ENCODE measurements around the gene LDLRAD4.

LDLRAD4 gene

GRCh38 chr18:13612196-13612997, 393.8 kb downstream of the LDLRAD4 start:
- peak; percentile 75 for DNase-seq

DNA sequence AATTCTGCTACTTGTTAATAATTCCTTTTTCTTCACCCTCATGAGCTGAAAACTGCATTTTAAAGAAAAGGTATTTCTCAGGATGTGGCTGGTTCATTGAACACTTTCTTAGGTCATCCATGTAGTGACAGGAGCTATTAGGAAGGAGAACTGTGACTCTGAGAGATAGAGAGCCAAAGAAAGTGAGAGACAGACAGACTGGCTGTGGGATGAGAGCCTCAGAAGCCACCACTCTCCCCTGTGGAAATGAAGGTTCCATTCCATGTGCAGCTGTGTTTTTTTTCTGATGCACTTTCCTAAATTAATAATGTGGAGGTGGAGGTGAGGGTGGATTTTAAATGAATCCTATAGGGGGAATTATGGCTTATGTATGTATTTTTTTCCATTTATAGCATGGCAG, 394.5 kb downstream of the LDLRAD4 start:
- no peak for DNase-seq

- no peak for DNase-seq
Observed at GRCh38 chr18:13613591-13614501, 395.3 kb downstream of the LDLRAD4 start.

DNA sequence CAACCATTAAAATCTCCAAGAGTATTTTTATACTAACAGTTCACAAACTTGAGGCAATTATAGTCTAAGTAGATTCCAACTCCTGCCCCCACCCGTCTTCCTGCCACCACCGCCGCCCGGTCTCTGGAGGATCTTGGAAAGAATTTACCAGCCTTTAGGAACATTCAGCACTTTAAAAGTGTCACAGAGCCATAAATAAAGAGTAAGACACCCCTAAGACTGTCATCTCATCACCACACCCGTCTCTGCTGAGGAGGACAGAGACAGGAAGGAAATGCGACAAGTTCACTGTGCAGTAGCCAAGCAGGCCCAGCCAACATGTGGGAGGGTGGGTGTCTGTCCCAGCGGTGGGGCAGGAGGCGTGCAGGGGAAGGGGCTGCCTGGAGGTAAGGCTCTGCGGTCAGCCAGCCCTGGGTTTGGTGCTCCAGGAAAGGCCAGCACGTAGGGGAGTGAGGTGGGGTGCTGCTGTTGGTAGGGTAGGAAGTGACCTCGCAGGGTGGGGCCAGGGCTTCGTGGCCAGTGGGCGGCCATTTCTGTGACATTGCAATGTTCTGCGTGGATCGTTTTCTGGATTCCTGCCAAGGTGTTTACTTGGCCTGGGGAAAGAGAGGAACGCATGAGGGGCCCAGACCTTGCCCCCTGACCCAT, 396.2 kb downstream of the LDLRAD4 start:
- peak; percentile 37 for DNase-seq

DNA sequence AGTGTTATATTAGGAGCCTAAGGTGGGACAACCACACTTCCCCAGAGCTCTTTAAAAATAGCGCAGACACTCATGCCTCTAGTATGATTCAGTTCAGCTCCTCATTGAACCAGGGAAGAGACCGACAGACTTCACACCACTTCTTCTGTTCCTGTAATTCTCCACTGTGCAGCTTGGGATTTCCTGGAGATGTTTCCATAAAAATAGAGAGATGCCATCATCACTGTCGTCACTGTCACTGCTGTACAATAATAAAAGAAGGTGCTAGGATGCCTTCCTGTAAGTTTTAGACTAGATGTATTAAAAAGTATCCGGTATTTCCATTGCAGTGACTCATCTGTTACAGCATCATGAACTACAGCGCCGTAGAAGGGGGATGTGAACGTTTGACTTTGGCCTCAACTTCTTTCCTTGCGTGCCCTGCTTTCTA, 396.9 kb downstream of the LDLRAD4 start:
- no peak for DNase-seq

DNA sequence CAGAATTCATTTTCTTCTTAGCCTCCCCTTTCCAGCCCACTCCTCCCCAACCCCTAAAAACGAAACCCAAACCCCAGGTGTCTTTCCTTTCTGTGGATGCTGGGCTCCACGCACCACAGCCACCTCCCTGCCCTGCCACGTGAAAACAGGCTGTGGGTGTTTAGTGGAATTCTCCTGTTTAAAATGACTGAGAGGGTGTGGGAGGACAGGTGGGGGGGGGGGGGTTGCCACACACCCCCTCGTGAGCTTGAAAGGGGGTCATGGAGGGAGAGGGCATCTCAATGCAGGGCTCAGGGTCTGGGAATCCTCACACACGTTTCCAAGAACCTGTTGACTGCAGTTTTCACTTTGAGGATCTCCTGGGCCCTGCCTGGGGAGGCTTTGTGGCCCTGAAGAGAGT, 397.5 kb downstream of the LDLRAD4 start:
- no peak for DNase-seq

DNA sequence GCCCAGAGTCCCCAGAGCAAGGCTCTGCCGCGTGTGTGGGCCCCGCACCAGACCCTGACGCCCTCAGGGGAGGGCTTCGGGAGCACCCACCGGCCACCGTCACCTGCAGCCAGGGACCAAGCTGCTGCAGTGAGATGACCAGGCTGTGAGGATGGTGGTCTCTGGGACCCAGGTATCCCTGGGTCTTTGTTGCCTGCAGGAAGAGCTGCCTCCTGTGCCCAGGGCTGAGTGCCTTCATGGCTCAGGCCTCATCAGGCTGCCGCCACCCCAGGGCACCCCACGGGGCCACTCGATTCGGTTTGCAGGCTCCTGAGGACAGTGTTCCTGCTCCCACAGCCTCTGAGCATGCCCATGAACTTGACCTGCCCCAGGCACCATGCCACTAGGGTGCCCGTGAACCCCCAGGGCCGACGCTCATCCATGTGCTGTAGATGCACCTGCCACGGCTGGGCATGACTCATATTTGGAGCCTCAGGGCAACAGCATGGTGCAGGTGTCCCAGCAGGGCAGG, 398.0 kb downstream of the LDLRAD4 start:
- no peak for DNase-seq

- no peak for DNase-seq
Observed at GRCh38 chr18:13617826-13618515, 399.4 kb downstream of the LDLRAD4 start.

DNA sequence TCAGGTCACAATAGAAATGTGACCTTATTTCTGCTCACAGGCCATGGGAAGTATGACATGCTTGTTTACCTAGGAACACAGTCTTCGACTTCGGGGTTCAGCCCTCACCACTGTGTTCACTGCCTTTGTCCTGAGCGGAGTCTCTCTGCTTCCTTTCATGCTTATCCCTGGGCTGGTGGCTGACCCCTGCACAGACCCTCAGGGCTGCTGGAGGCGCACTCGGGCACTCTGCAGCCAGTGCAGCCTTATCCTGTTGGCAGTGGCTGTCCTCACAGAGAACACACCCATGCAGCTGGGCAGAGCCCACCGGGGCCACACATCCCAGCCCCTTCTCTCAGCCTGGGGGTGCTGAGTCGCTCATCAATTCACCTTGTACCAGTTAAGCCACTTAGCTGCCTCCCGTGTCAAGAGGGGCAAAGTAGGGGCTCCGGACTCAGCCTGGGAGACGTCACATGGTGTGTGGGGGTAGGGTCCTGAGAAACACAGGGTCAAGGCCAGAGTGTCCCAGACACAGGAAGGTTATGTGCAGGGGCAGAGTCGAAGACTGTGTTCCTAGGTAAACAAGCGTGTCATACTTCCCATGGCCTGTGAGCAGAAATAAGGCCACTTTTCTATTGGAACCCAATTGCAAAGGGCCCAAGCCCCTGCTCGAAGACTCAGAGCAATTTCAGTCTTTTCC, 400.3 kb downstream of the LDLRAD4 start:
- no peak for DNase-seq

GRCh38 chr18:13619505-13620205, 401.1 kb downstream of the LDLRAD4 start:
- no peak for DNase-seq

DNA sequence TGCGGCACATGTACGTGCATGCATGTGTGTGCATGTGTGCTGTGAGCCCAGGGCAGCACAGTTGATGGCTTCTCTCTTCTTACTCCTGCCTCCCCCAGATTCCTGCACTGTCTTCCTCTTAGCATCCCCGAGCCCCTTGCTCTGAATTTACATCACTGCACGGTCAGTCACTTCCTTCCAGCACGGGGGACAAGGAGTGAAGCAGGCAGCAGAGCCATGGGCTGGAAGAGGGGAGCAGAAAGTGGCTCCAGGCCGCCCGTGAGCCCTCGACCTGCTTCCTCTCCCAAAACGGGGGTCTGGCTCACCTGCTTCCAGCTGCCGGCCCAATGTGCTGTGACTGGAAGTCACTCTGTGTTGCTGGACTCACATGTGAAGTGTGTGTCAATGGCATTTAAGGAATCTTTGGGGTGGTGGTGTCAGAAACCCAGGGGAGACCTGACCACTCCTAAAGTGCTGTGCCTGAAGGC, 401.7 kb downstream of the LDLRAD4 start:
- DNase-seq: no peak

DNA sequence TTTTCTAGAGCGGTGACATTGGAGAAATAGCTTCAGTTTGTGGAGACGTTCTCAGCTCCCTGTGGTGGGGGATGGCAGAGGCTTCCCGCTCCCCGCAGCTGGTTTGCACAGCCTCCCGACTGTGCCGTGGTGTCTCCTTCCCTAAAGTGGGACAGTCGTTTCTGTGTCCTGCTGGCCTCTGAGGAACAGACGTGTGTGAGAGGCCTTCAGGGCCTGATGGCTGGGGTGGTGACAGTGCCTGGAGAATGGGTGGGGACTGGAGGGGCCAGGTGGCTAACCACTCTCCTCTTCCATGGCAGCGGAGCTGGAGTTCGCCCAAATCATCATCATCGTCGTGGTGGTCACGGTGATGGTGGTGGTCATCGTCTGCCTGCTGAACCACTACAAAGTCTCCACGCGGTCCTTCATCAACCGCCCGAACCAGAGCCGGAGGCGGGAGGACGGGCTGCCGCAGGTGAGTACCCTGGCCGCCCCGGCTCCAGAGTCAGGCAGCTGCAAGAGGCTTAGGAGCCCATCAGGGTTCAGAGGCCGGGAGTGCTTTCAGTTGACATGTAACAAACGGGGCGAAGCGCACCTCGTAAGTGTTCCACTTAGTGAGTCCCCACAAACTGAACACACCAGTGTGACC, 402.4 kb downstream of the LDLRAD4 start:
- no peak for DNase-seq

GRCh38 chr18:13621446-13621849, 402.9 kb downstream of the LDLRAD4 start:
- no peak for DNase-seq

- no peak for DNase-seq
Observed at GRCh38 chr18:13621886-13622619, 403.5 kb downstream of the LDLRAD4 start.

- DNase-seq: no peak
Observed at GRCh38 chr18:13622751-13623150, 404.2 kb downstream of the LDLRAD4 start.

DNA sequence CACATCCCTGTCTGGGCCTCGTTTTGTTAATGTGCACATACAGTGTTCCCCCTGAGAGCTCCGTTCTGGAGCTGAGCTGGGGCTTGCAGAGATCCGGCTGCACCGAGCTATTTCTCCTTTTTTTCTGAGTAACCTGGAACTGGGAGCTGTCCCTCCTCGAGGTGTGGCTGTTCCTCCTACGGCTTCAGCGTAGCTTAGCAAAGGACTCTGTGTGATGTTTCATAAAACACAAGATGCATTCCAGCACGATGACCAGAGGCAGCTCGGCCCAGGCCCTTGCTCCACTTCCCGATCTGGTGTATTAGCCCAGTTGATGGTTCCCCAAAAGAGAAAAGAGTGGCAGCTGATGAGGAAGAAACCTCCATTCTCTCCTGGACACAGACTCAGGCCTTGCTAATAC, 404.8 kb downstream of the LDLRAD4 start:
- no peak for DNase-seq

DNA sequence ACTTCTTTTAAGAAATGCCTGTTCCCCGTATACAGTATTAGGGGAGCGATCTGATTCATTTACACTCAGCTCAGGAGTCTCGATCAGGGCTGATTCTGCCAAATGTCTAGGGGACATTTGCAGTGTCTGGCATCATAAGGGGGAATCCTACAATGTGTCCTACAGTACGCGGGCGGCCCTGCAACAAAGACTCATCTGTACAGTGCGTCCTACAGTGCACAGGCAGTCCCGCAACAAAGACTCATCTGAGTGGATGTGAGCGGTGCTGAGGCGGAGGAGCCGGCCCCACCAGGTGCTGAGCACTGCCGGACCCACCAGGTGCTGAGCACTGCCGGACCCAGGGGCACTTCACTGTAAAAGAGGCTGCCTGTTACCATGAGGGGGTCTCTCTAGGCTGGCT, 405.3 kb downstream of the LDLRAD4 start:
- DNase-seq: no peak

DNA sequence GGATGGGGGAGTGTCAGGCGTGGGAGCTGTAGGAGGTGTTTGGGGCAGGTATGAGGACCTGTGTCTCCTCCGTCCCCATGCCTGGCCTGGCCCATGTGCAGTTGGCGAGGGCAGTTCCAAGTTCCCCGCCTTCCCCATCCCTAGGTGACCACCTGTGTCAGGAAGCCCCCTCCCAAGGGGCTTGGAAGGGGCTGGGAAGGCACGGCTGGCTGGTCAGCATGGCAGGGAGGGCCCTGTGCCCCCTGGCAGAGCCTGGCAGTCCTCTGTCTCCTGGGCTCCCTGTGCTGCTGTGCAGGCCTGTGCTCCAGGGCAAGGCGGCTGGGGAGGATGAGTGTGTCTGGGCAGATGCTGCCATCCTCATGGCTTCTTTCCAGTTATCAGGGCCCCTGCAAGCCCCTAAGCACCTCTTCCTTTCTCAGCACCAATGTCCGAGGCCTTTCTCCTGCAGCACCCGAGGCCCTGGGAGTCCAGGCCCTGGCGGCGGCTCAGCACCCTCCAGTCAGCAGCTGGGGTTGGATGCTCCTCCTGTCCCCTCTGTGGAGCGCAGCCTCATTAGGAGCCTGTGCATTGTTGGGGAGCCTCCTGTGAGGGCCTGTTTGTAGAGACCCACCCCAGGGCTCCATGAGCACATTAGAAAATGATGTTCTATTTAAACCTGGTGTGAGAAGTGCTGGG, 406.1 kb downstream of the LDLRAD4 start:
- DNase-seq: no peak

DNA sequence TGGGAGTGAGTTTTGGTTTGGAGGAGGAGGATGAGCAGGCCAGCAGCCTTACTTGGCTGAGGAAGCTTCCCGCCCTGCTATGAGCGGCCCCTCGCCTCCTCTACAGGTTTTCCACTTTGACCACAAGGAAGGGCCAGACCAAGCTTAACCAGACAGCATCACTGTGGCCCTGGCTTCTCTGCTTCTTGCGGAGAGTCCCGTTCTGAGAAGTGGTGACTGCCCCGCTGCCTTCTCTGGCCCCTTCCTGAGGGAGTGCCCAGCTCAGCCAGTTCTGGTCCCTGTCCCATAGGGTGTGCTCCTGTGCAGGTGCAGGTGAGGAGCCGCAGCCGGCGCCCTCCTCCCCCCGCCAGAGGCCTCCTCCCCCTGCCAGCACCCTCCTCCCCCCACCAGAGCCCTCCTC, 406.8 kb downstream of the LDLRAD4 start:
- no peak for DNase-seq
